ENCODE data around the gene CREB5. TPM values are rescaled to one million over a fixed set of nuclear protein-coding genes. Genes with fewer than 3 reads are reported as not detected.

The CREB5 gene
- total and polyA plus RNA-seq, 3 donors from 2014 or later: 2.0 to 2.9 (median 2.9) TPM

- Histone ChIP-seq H3K27ac (no peak overlapping the region), H3K36me3 (ENCODE audit: low read depth, missing control alignments) (no peaks in the 10 kb centered on the region), H3K4me3 (no peak overlapping the region), H3K4me1 (no peaks in the 10 kb centered on the region), H3K27me3 (no peaks in the 10 kb centered on the region), H3K9me3 (no peaks in the 10 kb centered on the region)
- DNase-seq: no peak
- no peak for TF ChIP-seq POLR2A (IDR thresholded peaks at IDR 0.05)
- TF ChIP-seq CTCF (IDR thresholded peaks at IDR 0.05): no peak
- WGBS, 2 donors: 86 to 95% methylated on average over 6 of the region's 6 CpGs
- intact Hi-C loops (cut with DNase I; ENCODE audit: low total_unique reads): no loop called here
These were observed 92.7 kb downstream of the CREB5 start for GRCh38 chr7:28505014-28505413.

GRCh38 chr7:28505867-28506266, 93.5 kb downstream of the CREB5 start:
- Histone ChIP-seq H3K4me3 (no peak overlapping the region), H3K4me1 (no peaks in the 10 kb centered on the region), H3K27me3 (no peaks in the 10 kb centered on the region), H3K36me3 (ENCODE audit: low read depth, missing control alignments) (no peaks in the 10 kb centered on the region), H3K9me3 (no peaks in the 10 kb centered on the region), H3K27ac (no peak overlapping the region)
- TF ChIP-seq CTCF (IDR thresholded peaks at IDR 0.05) (no peak), POLR2A (IDR thresholded peaks at IDR 0.05) (no peak)
- 66 to 82% methylated on average over 3 of the region's 3 CpGs for WGBS, 2 donors
- intact Hi-C loops (cut with DNase I; ENCODE audit: low total_unique reads): no loop called here
- DNase-seq: no peak

- intact Hi-C loops (cut with DNase I; ENCODE audit: low total_unique reads): no loop called here
- DNase-seq: no peak
- Histone ChIP-seq H3K27me3 (no peaks in the 10 kb centered on the region), H3K4me3 (no peak overlapping the region), H3K36me3 (ENCODE audit: low read depth, missing control alignments) (no peaks in the 10 kb centered on the region), H3K4me1 (no peaks in the 10 kb centered on the region), H3K9me3 (no peaks in the 10 kb centered on the region), H3K27ac (no peak overlapping the region)
- WGBS, 2 donors: 89 to 90% methylated on average over 11 of the region's 11 CpGs
- no peak for TF ChIP-seq CTCF (IDR thresholded peaks at IDR 0.05)
- TF ChIP-seq POLR2A (IDR thresholded peaks at IDR 0.05): no peak
These were observed 95.4 kb downstream of the CREB5 start for GRCh38 chr7:28507525-28508282.

- Histone ChIP-seq H3K9me3 (no peaks in the 10 kb centered on the region), H3K4me3 (no peak overlapping the region), H3K27me3 (no peaks in the 10 kb centered on the region), H3K27ac (no peak overlapping the region), H3K4me1 (no peaks in the 10 kb centered on the region), H3K36me3 (ENCODE audit: low read depth, missing control alignments) (no peaks in the 10 kb centered on the region)
- no peak for TF ChIP-seq CTCF (IDR thresholded peaks at IDR 0.05)
- no peak for TF ChIP-seq POLR2A (IDR thresholded peaks at IDR 0.05)
- 80 to 87% methylated on average over 12 of the region's 12 CpGs for whole genome bisulfite sequencing, 2 donors
- DNase-seq: no peak
- intact Hi-C loops (cut with DNase I; ENCODE audit: low total_unique reads): no loop called here
These were observed 97.1 kb downstream of the CREB5 start for GRCh38 chr7:28509251-28510025.
